Gastrocnemius medialis (tissue), 4 donors: ENCODE results near the gene GLIS2. TPM values are rescaled to one million over a fixed set of nuclear protein-coding genes. Genes with fewer than 3 reads are reported as not detected.

Source experiments
- ATAC-seq, 2 donors: fragments of 150-250 bp; one replicate each; pipeline ENCODE4 v1.9.1; 2016
- DNase-seq, 2 donors: peaks; one replicate each; pipeline ENCODE4 v3.0.0-alpha.2; 2019
- H3K27ac ChIP-seq, 4 donors: fragments of 200-600 bp; sonication (generic); 1 replicate in 1 of 4; 2 replicates in 3 of 4; pipeline ENCODE4 v1.5.1; 2016 to 2018; ENCODE audit warnings: mild to moderate bottlenecking in 2 of 4, moderate library complexity in 1 of 4
- H3K27me3 ChIP-seq, 3 donors: fragments of 200-600 bp; sonication (generic) in 2 of 3; 1 replicate in 1 of 3; 2 replicates in 2 of 3; pipeline versions ENCODE4 v1.5.1 to v1.6.0; 2016 to 2019; ENCODE audit warnings: mild to moderate bottlenecking in 1 of 3, moderate library complexity in 1 of 3
- H3K36me3 ChIP-seq, 2 donors: fragments of 200-600 bp; sonication (generic) in 1 of 2; one replicate each; pipeline ENCODE4 v1.5.1; 2017 to 2018
- H3K4me1 ChIP-seq, 2 donors: fragments of 200-600 bp; sonication (generic) in 1 of 2; one replicate each; pipeline ENCODE4 v1.5.1; 2016 to 2017; ENCODE audit warnings: mild to moderate bottlenecking in 2 of 2
- H3K4me3 ChIP-seq, 4 donors: fragments of 200-600 bp; sonication (generic) in 3 of 4; 1 replicate in 1 of 4; 2 replicates in 3 of 4; pipeline ENCODE4 v1.5.1; 2016 to 2019; ENCODE audit warnings: mild to moderate bottlenecking in 2 of 4
- H3K9me3 ChIP-seq, 3 donors: fragments of 200-600 bp; sonication (generic) in 2 of 3; 1 replicate in 1 of 3; 2 replicates in 2 of 3; pipeline ENCODE4 v1.5.1; 2016 to 2019
- CTCF ChIP-seq, 5 experiments: fragments of 450-650 bp in 3 of 5; fragments of 200-600 bp in 2 of 5; sonication (generic) in 2 of 5; IDR thresholded peaks in 4 of 5; conservative IDR thresholded peaks in 1 of 5; 1 replicate in 4 of 5; 2 replicates in 1 of 5; pipeline ENCODE4 v1.5.1; 2016 to 2019; ENCODE audit warnings: antibody characterized with exemption in 5 of 5, mild to moderate bottlenecking in 3 of 5, moderate library complexity in 3 of 5
- POLR2A ChIP-seq, 2 donors: fragments of 450-650 bp; IDR thresholded peaks; one replicate each; pipeline ENCODE4 v1.6.1; 2017; ENCODE audit warnings: antibody characterized with exemption in 2 of 2, mild to moderate bottlenecking in 2 of 2, moderate library complexity in 2 of 2
- in situ Hi-C, 4 donors: fragments of 200-750 bp; cut with MboI; loops; one replicate each; pipeline versions ENCODE4 v1.15.0 to v1.8.0; 2017; ENCODE audit warnings: low sequenced_read_pairs in 4 of 4
- intact Hi-C: fragments of 100-400 bp; cut with DNase I; formaldehyde crosslinking; loops from one replicate; pipeline ENCODE4 v1.15.1; 2023; ENCODE audit warnings: low total_unique reads
- total RNA-seq, 4 donors: library from RNA; depleted of rRNA; stranded (reverse); fragments of >200 nt; gene quantifications; one replicate each; pipeline versions ENCODE4 v1.1.0 to v1.2.3, GENCODE V29; 2016

The GLIS2 gene
- total RNA-seq, 4 donors from 2014 or later: 0.81 to 0.95 (median 0.95) TPM; not detected in 1

- Histone ChIP-seq H3K27me3 (no peaks in the 10 kb centered on the region), H3K27ac (peak overlapping the region; percentile 90 to 98 (median 96)), H3K36me3 (no peaks in the 10 kb centered on the region), H3K4me1 (peaks cover 14 to 27% of the 10 kb centered on the region in 2 donors), H3K9me3 (no peaks in the 10 kb centered on the region), H3K4me3 (peak overlapping the region; percentile 88 to 98 (median 90))
- intact Hi-C loops (loop anchor here (1.0 to 5.0 kb wide), 3 partner anchors 15 to 219 kb away; no protein-coding TSS in a partner anchor), in situ Hi-C loops (loop anchor here in 1 of 4 donors (25.0 kb wide), 1 partner anchor 159 kb away; the partner anchor contains the start of gene ADCY9)
- TF ChIP-seq CTCF (IDR thresholded peaks at IDR 0.05 in 4 of 5, conservative IDR thresholded peaks at IDR 0.05 in 1 of 5) (peak in 3 of 5 experiments; percentile 12 to 49 (median 22)), POLR2A (IDR thresholded peaks at IDR 0.05) (peak; percentile 86 to 92)
- DNase-seq: peak; percentile 92 to 93
- peak; percentile 85 for ATAC-seq
These were observed 44.4 kb upstream of the GLIS2 start for GRCh38 chr16:4271176-4272113.

- H3K4me1 ChIP-seq: peaks cover 14 to 27% of the 10 kb centered on the region in 2 donors
- H3K27me3 ChIP-seq: no peaks in the 10 kb centered on the region
- TF ChIP-seq POLR2A (IDR thresholded peaks at IDR 0.05) (no peak), CTCF (IDR thresholded peaks at IDR 0.05 in 4 of 5, conservative IDR thresholded peaks at IDR 0.05 in 1 of 5) (no peak)
- H3K4me3 ChIP-seq: peak overlapping the region; percentile 88 to 98 (median 90)
- H3K9me3 ChIP-seq: no peaks in the 10 kb centered on the region
- in situ Hi-C loops (loop anchor here in 1 of 4 donors (25.0 kb wide), 1 partner anchor 160 kb away; the partner anchor contains the start of gene ADCY9), intact Hi-C loops (loop anchor here (5.0 kb wide), 2 partner anchors 55 to 220 kb away; no protein-coding TSS in a partner anchor)
- ATAC-seq: peak; percentile 52 to 55
- H3K27ac ChIP-seq: peak overlapping the region; percentile 90 to 98 (median 96)
- DNase-seq: peak; percentile 40 to 56
- no peaks in the 10 kb centered on the region for H3K36me3 ChIP-seq
These were observed 43.5 kb upstream of the GLIS2 start for GRCh38 chr16:4272114-4272956.

- TF ChIP-seq CTCF (IDR thresholded peaks at IDR 0.05 in 4 of 5, conservative IDR thresholded peaks at IDR 0.05 in 1 of 5) (peak in 4 of 5 experiments; percentile 25 to 40 (median 34)), POLR2A (IDR thresholded peaks at IDR 0.05) (no peak)
- H3K4me1 ChIP-seq: peaks cover 14 to 27% of the 10 kb centered on the region in 2 donors
- peak in 1 of 2 donors; percentile 31 for DNase-seq
- H3K9me3 ChIP-seq: no peaks in the 10 kb centered on the region
- intact Hi-C loops (loop anchor here (5.0 kb wide), 2 partner anchors 53 to 222 kb away; no protein-coding TSS in a partner anchor), in situ Hi-C loops (loop anchor here in 1 of 4 donors (25.0 kb wide), 1 partner anchor 162 kb away; the partner anchor contains the start of gene ADCY9)
- peak overlapping the region; percentile 88 to 98 (median 90) for H3K4me3 ChIP-seq
- H3K27ac ChIP-seq: peak overlapping the region; percentile 90 to 98 (median 96)
- no peak for ATAC-seq
- H3K36me3 ChIP-seq: no peaks in the 10 kb centered on the region
- no peaks in the 10 kb centered on the region for H3K27me3 ChIP-seq
These were observed 42.0 kb upstream of the GLIS2 start for GRCh38 chr16:4273858-4274311.

GRCh38 chr16:4275861-4276260 lies 40.0 kb upstream of the GLIS2 start:
- no peak for TF ChIP-seq POLR2A (IDR thresholded peaks at IDR 0.05)
- TF ChIP-seq CTCF (IDR thresholded peaks at IDR 0.05 in 4 of 5, conservative IDR thresholded peaks at IDR 0.05 in 1 of 5): no peak
- in situ Hi-C loops (no loop called here), intact Hi-C loops (no loop called here)
- Histone ChIP-seq H3K9me3 (no peaks in the 10 kb centered on the region), H3K27me3 (peaks cover 0 to 3% (median 0%) of the 10 kb centered on the region in 3 donors), H3K4me3 (no peak overlapping the region), H3K27ac (no peak overlapping the region), H3K4me1 (peaks cover 2 to 15% of the 10 kb centered on the region in 2 donors), H3K36me3 (no peaks in the 10 kb centered on the region)
- DNase-seq (no peak), ATAC-seq (no peak)
